AML-193 (cell line): ENCODE data around the gene ERGIC1.
"Not testable (repeated sequence)": the region's sequence is repeated elsewhere in the genome, so short reads cannot be mapped to it uniquely, and the experiment has no call there.

ENCODE experiments used
- DNase-seq, 2 experiments: peaks; one replicate each; lab custom pipeline; 2025; lab: John Stamatoyannopoulos, UW

Gene ERGIC1

DNA sequence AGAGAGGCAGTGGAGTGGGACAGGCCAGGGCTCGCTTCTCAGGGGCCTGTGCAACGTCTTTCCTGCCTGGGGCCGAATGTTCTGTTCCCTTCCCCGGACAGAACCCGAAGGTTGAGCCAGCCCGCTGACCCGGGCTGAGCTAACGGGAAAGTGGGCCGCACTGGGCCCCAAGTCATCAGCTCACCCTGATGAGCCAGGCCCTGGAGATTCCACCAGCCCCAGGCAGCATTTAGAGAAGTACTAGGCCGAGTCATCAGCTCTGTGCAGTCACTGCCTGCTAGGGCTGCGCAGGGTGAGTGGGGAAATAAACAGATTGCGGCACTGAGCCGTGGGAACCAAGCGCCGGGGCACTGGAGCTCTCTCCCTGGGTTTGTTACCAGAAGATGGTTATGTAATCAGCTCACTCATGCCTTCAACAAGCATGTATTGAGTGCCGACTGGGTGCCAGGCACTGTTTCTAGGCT, 33.9 kb upstream of the ERGIC1 start:
- DNase-seq = peak; percentile 94

GRCh38 chr5:172801179-172801671, 32.8 kb upstream of the ERGIC1 start:
- no peak for DNase-seq

DNA sequence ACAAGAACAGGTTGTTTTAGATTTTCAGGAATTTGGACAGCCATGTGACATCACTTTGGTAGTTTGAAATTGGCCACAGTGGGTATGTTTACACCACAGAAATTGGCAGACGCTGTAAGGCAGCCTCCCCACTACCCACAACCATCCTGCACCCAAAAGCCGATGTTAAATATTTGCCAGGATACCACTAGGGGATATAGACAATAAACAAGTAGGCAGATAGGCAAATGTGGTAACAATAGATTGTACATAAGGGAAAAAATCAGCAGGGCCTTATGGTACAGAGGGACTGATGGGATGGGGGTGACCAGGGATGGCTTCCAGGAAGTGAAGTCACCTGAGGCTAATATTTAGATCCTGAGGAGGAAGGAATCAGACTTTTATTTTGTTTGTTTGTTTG, 31.9 kb upstream of the ERGIC1 start:
- DNase-seq = no peak

- no peak for DNase-seq
Observed at GRCh38 chr5:172802567-172803176, 31.4 kb upstream of the ERGIC1 start.

DNA sequence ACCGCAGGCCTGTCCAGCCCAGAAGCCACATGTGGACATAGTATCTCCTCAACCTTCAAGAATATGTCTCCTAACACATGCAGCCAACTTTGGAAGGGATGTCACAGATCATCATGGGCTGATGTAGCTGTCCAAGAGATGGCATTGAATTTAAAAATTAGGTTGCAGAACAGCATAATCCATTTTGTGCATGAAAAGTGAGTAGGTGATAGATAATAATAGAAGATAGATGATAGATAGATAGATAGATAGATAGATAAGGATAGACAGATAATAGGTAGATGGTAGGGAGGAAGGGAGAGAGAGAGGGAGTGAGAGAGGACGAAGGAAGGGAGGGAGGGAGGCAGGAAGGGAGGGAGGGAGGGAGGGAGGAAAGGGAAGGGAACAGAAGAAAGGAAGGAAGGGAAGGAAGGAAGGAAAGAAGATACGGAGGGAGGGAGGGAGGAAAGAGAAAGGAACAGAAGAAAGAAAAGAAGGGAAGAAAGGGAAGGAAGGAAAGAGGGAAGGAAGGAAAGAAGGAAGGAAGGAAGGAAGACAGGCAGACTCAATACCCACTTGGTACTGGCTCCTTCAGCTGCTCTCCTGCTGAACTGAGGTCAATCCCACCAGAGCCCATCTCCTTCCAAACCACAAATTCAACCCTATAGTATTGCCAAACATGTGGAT, 28.9 kb upstream of the ERGIC1 start:
- DNase-seq = no peak

GRCh38 chr5:172805736-172806255, 28.3 kb upstream of the ERGIC1 start:
- DNase-seq = no peak

GRCh38 chr5:172806897-172807672, 27.0 kb upstream of the ERGIC1 start:
- peak; percentile 68 to 73 for DNase-seq

DNA sequence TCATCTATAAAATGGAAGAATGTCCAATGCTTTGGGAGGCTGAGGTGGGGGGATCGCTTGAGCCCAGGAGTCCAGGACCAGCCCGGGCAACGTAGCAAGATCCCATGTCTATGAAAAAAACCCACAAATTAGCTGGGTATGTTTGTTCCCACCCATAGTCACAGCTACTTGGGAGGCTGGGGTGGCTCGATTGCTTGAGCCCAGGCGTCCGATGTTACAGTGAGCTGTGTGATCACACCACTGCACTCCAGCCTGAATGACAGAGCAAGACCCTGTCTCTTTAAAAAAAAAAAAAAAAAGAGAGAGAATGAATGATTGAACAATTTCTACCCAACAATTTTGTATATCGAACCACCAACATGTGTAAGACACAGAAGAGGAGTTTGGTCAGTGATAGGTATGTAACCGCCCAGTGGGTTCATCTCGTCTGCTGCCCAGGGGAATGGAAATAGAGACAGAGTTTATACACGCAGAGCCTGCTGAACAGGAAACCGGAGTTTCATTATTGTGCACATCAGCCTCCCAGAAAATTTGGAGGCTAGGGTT, 26.2 kb upstream of the ERGIC1 start:
- no peak for DNase-seq

DNA sequence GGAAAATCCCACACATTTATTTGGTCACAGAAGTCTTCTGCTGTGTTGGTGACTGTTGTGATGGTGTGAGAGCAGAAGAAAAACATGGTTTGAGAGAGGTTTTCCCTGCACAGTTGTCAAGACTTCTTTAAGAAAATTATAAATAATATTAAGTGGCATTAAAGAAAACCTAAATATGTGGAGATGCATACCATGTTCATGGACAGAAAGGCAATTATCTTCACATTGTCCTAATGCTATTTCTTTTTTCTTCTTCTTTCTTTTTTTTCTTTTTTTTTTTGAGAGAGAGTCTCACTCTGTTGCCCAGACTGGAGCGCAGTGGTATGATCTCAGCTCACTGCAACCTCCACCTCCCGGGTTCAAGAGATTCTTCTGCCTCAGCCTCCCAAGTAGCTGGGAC, 24.3 kb upstream of the ERGIC1 start:
- DNase-seq = no peak

DNA sequence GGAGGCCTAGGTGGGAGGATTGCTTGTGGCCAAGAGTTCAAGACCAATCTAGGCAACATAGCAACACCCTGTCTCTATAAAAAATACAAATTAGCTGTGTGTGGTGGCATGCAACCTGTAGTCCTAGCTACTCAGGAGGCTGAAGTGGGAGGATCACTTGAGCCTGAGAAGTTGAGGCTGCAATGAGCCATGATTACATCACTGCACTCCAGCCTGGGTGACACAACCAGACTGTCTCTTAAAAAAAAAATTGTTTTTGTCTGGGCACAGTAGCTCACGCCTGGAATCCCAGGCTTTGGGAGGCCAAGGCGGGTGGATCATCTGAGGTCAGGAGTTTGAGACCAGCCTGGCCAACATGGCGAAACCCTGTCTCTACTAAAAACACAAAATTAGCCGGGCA, 23.1 kb upstream of the ERGIC1 start:
- DNase-seq = not testable (repeated sequence)

- DNase-seq = no peak
Observed at GRCh38 chr5:172815631-172816030, 18.4 kb upstream of the ERGIC1 start.

- DNase-seq = no peak
Observed at GRCh38 chr5:172816925-172817562, 17.0 kb upstream of the ERGIC1 start.

DNA sequence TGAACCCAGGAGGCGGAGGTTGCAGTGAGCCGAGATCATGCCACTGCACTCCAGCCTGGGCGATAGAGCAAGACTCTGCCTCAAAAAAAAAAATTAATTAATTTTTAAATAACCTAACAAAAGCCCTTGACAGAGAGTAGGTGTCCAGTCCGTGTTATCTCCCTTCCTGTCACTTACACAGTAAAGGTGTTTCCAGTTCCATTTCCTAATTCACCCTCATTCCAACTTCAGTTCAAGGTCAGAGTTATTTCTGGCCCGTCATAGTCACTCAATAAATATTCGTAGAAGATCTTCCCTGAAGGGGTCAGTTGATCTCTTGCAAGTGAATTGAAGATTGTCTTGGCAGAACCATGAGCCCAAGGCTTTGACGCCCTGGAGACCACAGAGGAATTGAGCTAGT, 16.4 kb upstream of the ERGIC1 start:
- no peak for DNase-seq

DNA sequence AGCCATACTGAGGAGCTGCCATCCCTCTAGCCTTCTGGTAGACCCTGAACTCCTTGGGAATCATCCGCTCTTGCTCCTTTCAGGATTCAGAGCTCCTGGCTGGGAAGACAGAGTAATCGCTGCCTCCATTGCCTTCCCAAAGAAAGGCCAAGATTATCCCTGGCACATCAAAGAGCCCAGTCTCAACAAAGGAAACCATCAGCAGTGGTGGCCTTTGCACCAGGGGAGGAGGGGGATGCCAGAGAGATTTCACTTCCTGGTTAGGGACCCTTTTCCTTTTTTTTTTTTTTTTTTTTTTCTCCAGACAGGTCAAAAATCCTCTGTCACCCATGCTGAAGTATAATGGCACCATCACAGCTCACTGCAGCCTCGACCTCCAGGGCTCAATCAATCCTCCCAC, 16.0 kb upstream of the ERGIC1 start:
- DNase-seq = no peak

- no peak for DNase-seq
Observed at GRCh38 chr5:172819569-172819968, 14.5 kb upstream of the ERGIC1 start.

DNA sequence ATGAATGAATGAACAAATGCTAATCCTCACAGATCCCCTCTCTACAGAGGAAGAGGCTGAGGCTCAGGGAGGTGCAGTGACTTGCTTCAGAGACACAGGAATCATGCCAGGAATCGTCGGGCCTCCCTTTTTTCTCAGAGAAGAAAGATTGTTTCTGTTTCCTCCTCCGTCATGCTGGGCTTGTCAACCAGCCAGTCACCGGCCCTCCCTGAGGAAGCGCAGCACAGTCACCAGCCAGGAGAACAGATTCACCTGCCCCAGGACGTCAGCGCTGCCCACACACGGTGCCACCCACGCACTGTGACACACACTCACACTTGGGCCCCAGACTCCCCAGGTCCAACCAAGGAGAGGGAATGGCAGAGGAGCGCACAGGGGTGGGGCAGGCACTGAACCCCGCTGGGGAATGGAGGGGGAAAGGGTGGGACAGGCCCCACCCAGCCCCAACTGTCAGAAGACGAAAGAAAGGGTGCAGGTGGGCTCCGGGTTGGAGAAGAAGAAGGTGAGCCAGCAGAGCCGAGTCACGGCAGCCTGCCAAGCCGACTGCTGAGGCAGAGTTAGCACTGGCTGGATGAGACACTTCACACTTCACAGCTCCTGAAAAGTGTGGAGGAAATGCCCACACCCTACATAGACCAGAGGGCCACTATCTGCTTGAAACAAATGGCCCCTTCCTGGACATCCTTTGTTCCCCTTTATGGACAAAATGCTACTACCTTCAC, 13.8 kb upstream of the ERGIC1 start:
- no peak for DNase-seq

DNA sequence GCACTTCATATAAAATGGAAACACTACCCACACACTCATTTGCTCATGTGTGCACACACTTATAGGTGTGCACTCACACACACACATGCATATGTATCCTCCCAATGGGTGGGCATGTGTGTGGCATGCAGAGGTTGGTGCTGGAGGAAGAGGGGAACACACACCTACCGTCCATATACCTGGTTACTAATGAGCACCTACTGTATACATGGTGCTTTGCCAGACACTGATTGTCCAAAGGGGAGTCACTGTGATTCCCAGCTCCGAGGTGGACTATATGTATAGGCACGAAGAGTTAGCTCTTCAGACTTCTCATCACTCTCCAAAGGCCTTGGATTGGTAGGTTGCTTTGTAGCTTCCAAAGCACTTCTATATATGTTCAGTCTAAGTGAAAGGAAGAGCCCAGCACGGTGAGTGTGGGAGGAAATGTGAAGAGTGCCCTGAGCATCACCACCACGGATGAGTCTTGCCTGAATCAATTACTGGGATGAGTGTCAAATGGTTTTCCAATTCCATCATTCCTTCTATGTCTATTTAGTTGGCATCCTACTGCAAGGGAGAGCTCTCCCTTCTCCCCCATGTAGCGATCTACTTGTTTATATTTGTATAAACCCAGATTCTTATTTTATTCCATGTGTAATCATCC, 12.6 kb upstream of the ERGIC1 start:
- DNase-seq = no peak

GRCh38 chr5:172823840-172824362, 10.2 kb upstream of the ERGIC1 start:
- DNase-seq = no peak

DNA sequence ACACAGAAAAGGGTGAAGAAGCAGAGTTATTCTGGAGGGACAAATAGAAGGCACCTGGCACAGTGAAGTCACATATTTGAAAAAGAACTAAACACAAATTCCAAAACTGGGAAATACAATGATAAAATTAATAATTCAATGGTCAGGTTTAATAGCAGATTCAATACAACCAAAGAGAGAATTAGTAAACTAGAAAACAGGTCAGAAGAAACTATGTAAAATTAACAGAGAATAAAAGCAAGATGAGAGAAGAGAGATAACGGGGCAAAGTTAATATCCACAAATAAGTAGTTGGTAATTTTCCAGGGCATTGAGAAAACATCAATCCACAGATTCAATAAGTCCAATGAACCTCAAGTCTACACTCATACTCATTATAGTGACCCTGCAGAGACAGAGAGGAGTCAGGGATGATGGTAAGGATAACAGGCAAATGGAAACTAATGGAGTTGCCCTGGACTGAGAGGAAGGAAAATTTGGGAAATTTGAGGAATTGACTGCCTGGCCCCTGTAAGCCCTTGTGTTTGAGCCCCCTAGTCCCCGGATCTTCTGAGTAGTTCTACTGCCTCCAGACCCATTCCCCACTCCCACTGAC, 8.3 kb upstream of the ERGIC1 start:
- DNase-seq = no peak

- no peak for DNase-seq
Observed at GRCh38 chr5:172827841-172828240, 6.2 kb upstream of the ERGIC1 start.
